AG04450 (cell line): ENCODE data around the gene REN. TPM values are rescaled to one million over a fixed set of nuclear protein-coding genes. Genes with fewer than 3 reads are reported as not detected.

Source experiments
- CTCF ChIA-PET: fragments of 300-600, 350-600 bp; formaldehyde crosslinking; extraction: SDS; loops from one replicate; lab custom pipeline; 2022; ENCODE audit warnings: antibody characterized with exemption, inconsistent platforms; lab: Charles Lee
- POLR2A ChIA-PET: fragments of 350-600 bp; formaldehyde crosslinking; extraction: SDS; loops from one replicate; lab custom pipeline; 2021; ENCODE audit warnings: antibody characterized with exemption, inconsistent platforms; lab: Yijun Ruan, JAX
- DNase-seq: peaks from one replicate; pipeline ENCODE4 v3.0.0-alpha.2; 2011; ENCODE audit warnings: low read depth, low spot score
- H3K27ac ChIP-seq: one replicate; pipeline ENCODE4 v1.5.1; 2012; ENCODE audit warnings: low read depth, low read length, control low read depth
- H3K27me3 ChIP-seq: one replicate; pipeline ENCODE4 v1.6.0; 2012; ENCODE audit warnings: low read length; ENCODE audit not compliant: control insufficient read depth, insufficient read depth
- H3K4me3 ChIP-seq: 2 replicates; pipeline ENCODE4 v1.5.1; 2011; ENCODE audit warnings: mild to moderate bottlenecking, low read depth, low read length, control low read depth
- H3K9me3 ChIP-seq: 2 replicates; pipeline ENCODE4 v1.5.1; 2012; ENCODE audit warnings: low read length; ENCODE audit not compliant: control insufficient read depth, insufficient read depth
- CTCF ChIP-seq: IDR thresholded peaks from 2 replicates; pipeline ENCODE4 v1.5.1; 2011; ENCODE audit warnings: low read depth, low read length, control low read depth, inconsistent platforms
- polyA plus RNA-seq: library from polyadenylated mRNA; depleted of rRNA; stranded (reverse); fragments of >200 nt; gene quantifications from 2 replicates; pipeline ENCODE4 v1.2.3, GENCODE V29; 2011

The REN gene
- polyA plus RNA-seq, 1 experiment: 0.72 TPM

DNA sequence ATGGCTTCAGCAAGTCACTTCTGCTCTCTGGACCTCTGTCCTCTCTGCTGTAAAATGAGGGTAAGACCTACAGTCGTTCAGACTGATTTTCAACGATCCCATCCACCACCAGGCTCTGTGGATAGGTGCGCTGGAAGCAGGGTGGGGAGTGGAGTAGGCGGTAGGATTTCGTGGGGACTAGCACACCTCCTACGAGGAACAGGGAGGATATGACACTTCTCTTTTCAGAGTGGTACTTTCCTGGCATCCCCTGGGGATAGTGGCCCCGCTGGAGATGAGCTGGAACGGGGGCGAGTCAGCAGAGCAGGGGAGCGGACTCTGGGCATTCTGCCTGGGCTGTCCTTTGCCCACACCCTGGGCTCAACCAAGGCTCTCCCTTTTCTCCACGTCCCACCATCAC, 32.0 kb downstream of the REN start:
- CTCF ChIA-PET: interaction anchor here (11.4 kb wide), 1 partner anchor 268 kb away, joined by 479 read pairs; the partner anchor contains the start of gene SNRPE
- Histone ChIP-seq H3K27ac (no peak overlapping the region), H3K9me3 (no peaks in the 10 kb centered on the region), H3K4me3 (no peak overlapping the region), H3K27me3 (no peaks in the 10 kb centered on the region)
- POLR2A ChIA-PET: no interaction called here
- no peak for DNase-seq
- TF ChIP-seq CTCF: no peak

DNA sequence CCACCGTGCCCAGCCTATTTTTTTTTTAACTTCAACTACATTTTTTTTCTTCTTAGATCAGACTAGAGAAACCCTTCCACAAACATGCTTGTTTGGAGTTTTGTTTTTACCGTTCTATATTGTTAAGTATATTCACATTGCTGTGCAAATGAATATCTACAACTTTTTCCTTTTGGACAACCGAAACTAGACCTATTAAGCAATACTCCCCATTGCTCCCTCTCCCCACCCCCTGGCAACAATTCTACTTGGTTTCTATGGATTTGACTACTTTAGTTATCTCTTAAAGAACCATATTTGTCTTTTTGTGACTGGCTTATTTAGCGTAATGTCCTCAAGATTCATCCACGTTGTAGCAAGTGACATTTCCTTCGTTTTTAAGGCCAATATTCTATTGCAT, 33.4 kb downstream of the REN start:
- CTCF ChIA-PET: interaction anchor here (11.4 kb wide), 1 partner anchor 266 kb away, joined by 479 read pairs; the partner anchor contains the start of gene SNRPE
- H3K27ac ChIP-seq: no peak overlapping the region

DNA sequence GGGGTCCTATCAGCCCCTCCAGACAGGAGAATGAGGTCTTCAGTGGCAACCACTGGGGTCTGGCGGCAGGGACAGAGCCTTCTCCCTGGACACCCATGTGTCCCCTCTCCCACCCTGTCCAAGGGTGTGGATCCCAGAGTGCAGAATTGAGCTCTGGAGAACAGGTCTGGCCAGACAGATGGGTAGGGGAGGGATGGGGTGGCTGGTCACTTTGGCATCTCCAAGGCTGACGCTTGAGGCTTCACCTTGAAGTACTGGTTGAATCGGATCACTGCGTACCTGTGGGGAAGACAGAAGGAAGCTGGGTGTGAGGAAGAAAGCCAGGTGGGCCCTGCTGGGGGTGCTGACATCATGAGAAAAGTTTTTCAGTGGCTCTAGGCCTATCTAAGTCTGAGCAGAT, 34.2 kb downstream of the REN start:
- Histone ChIP-seq H3K4me3 (no peak overlapping the region), H3K27ac (no peak overlapping the region), H3K27me3 (no peaks in the 10 kb centered on the region), H3K9me3 (no peaks in the 10 kb centered on the region)
- ChIA-PET CTCF (interaction anchor here (0.7 to 11.4 kb wide), 3 partner anchors 266 to 380 kb away, joined by 3 to 479 read pairs (median 4); partner anchors contain the start of gene SNRPE), POLR2A (interaction anchor here (0.6 kb wide), 1 partner anchor 221 kb away, joined by 8 read pairs; no protein-coding TSS in a partner anchor)
- no peak for TF ChIP-seq CTCF
- DNase-seq: no peak

More for the DNA sequence above, 33.4 kb downstream of the REN start:
- Histone ChIP-seq H3K4me3 (no peak overlapping the region), H3K9me3 (no peaks in the 10 kb centered on the region), H3K27me3 (no peaks in the 10 kb centered on the region)
- no peak for DNase-seq
- no peak for TF ChIP-seq CTCF
- POLR2A ChIA-PET: no interaction called here

GRCh38 chr1:204130981-204131892, 34.9 kb downstream of the REN start:
- H3K27ac ChIP-seq: peak overlapping the region; percentile 80
- no peaks in the 10 kb centered on the region for H3K9me3 ChIP-seq
- POLR2A ChIA-PET: interaction anchor here (0.6 to 1.2 kb wide), 2 partner anchors 175 to 260 kb away, joined by 3 to 4 read pairs; no protein-coding TSS in a partner anchor
- DNase-seq: peak; percentile 43
- 0 out of 2 replicates have a peak, but pooled peaks have one; percentile 15 for TF ChIP-seq CTCF
- H3K27me3 ChIP-seq: no peaks in the 10 kb centered on the region
- no peak overlapping the region for H3K4me3 ChIP-seq
- CTCF ChIA-PET: interaction anchor here (0.6 to 11.4 kb wide), 5 partner anchors 12 to 420 kb away, joined by 3 to 479 read pairs (median 4); partner anchors contain the start of gene SNRPE
